Endothelial cell of umbilical vein (primary cell): ENCODE measurements around the gene CCT2. TPM values are rescaled to one million over a fixed set of nuclear protein-coding genes. Genes with fewer than 3 reads are reported as not detected.

Experiments used
- BruUV-seq: library from RNA; stranded (reverse); fragments of 400-500 nt; replicated peaks from 2 replicates; lab custom pipeline; 2021; lab: Mats Ljungman, UMichigan
- CTCF ChIA-PET: fragments of 300-600, 350-600 bp; sonication (Branson Sonifier 250); formaldehyde crosslinking; loops from one replicate; lab custom pipeline; 2021; ENCODE audit warnings: antibody characterized with exemption, inconsistent platforms; lab: Charles Lee
- POLR2A ChIA-PET: fragments of 300-600, 350-600 bp; sonication (Branson Sonifier 250); formaldehyde crosslinking; loops from one replicate; lab custom pipeline; 2021; ENCODE audit warnings: antibody characterized with exemption, inconsistent platforms; lab: Charles Lee
- DNase-seq: peaks from one replicate; pipeline ENCODE4 v3.0.0-alpha.2; 2011; ENCODE audit warnings: low read depth, low spot score
- FAIRE-seq: peaks from 2 replicates; lab custom pipeline; 2011; peaks lifted over from hg19 to GRCh38; lab: Jason Lieb, UNC
- H2AFZ ChIP-seq: 2 replicates; pipeline ENCODE4 v1.6.0; 2012; ENCODE audit warnings: low read depth, low read length, control low read depth, inconsistent platforms
- H3K27ac ChIP-seq: 2 replicates; pipeline ENCODE4 v1.5.1; 2011; ENCODE audit warnings: low read depth, mild to moderate bottlenecking, control low read depth, low read length, moderate library complexity; ENCODE audit not compliant: insufficient read depth
- H3K27me3 ChIP-seq, 2 experiments: 2 replicates each; pipeline versions ENCODE4 v1.6.0 to v1.6.1; 2011; ENCODE audit warnings: low read length in 2 of 2, mixed read lengths in 1 of 2; ENCODE audit not compliant: control insufficient read depth in 2 of 2, insufficient read depth in 2 of 2
- H3K36me3 ChIP-seq, 2 experiments: 2 replicates in 1 of 2; 3 replicates in 1 of 2; pipeline ENCODE4 v1.5.1; 2011; ENCODE audit warnings: low read length in 2 of 2, mild to moderate bottlenecking in 1 of 2, moderate library complexity in 1 of 2; ENCODE audit not compliant: control insufficient read depth in 2 of 2, insufficient read depth in 2 of 2; ENCODE audit errors: extremely low read depth in 1 of 2
- H3K4me1 ChIP-seq: 3 replicates; pipeline ENCODE4 v1.5.1; 2011; ENCODE audit warnings: mild to moderate bottlenecking, low read length; ENCODE audit not compliant: control insufficient read depth, insufficient read depth; ENCODE audit errors: extremely low read depth
- H3K4me2 ChIP-seq: 2 replicates; pipeline ENCODE4 v1.6.1; 2011; ENCODE audit warnings: low read length, control low read depth, mixed read lengths; ENCODE audit not compliant: insufficient read depth
- H3K4me3 ChIP-seq, 3 experiments: fragments of 200-600 bp in 1 of 3; sonication (generic), shearing (Covaris generic) in 1 of 3; replicated peaks in 1 of 3; 2 replicates each; pipeline ENCODE4 v1.5.1; 2011 to 2016; ENCODE audit warnings: control low read depth in 3 of 3, low read length in 3 of 3, mild to moderate bottlenecking in 2 of 3, inconsistent platforms in 1 of 3, low read depth in 1 of 3, moderate library complexity in 1 of 3; ENCODE audit not compliant: insufficient read depth in 1 of 3
- H3K79me2 ChIP-seq: 2 replicates; pipeline ENCODE4 v1.6.0; 2012; ENCODE audit warnings: low read length, inconsistent platforms; ENCODE audit not compliant: control insufficient read depth, insufficient read depth
- H3K9ac ChIP-seq: replicated peaks from 2 replicates; pipeline ENCODE3; 2011; ENCODE audit warnings: low read length, control low read depth; ENCODE audit not compliant: insufficient read depth; ENCODE audit errors: extremely low read depth
- H3K9me1 ChIP-seq: replicated peaks from 3 replicates; pipeline ENCODE4 v1.6.0; 2011; ENCODE audit warnings: mild to moderate bottlenecking, low read length; ENCODE audit not compliant: control insufficient read depth, insufficient read depth; ENCODE audit errors: extremely low read depth
- H3K9me3 ChIP-seq: replicated peaks from 2 replicates; pipeline ENCODE4 v1.5.1; 2012; ENCODE audit warnings: low read length, inconsistent platforms; ENCODE audit not compliant: control insufficient read depth, insufficient read depth
- H4K20me1 ChIP-seq: replicated peaks from 2 replicates; pipeline ENCODE3; 2011; ENCODE audit warnings: mild to moderate bottlenecking, low read length; ENCODE audit not compliant: control insufficient read depth, insufficient read depth; ENCODE audit errors: extremely low read depth
- CTCF ChIP-seq, 2 donors: IDR thresholded peaks; 1 replicate in 1 of 2; 2 replicates in 1 of 2; pipeline ENCODE4 v1.5.1; 2011; ENCODE audit warnings: low read length in 2 of 2, mild to moderate bottlenecking in 2 of 2, moderate library complexity in 2 of 2, control low read depth in 1 of 2, inconsistent platforms in 1 of 2, low read depth in 1 of 2; ENCODE audit not compliant: insufficient read depth in 1 of 2; ENCODE audit errors: extremely low read depth in 1 of 2
- EZH2 ChIP-seq: IDR thresholded peaks from 2 replicates; pipeline ENCODE4 v1.6.1; 2012; ENCODE audit warnings: borderline replicate concordance, low read depth, mild to moderate bottlenecking, moderate library complexity, low read length, inconsistent platforms; ENCODE audit not compliant: severe bottlenecking
- GATA2 ChIP-seq: IDR thresholded peaks from 2 replicates; pipeline ENCODE4 v1.7.0; 2011; ENCODE audit warnings: low read depth, mild to moderate bottlenecking, moderate library complexity, mixed read lengths, low read length; ENCODE audit not compliant: insufficient read length, insufficient read depth
- JUN ChIP-seq: IDR thresholded peaks from 2 replicates; pipeline ENCODE4 v1.6.1; 2011; ENCODE audit warnings: borderline replicate concordance, low read depth; ENCODE audit not compliant: insufficient read length, insufficient read depth
- POLR2A ChIP-seq: IDR thresholded peaks from 2 replicates; pipeline ENCODE4 v1.6.1; 2012; ENCODE audit warnings: low read depth, mild to moderate bottlenecking, control low read depth, low read length
- POLR2AphosphoS5 ChIP-seq: IDR thresholded peaks from 2 replicates; pipeline ENCODE4 v1.6.1; 2012; ENCODE audit warnings: low read depth, mild to moderate bottlenecking, control low read depth, low read length, moderate library complexity; ENCODE audit not compliant: insufficient read depth
- dilution Hi-C: fragments of 300-500 bp; cut with MboI; formaldehyde crosslinking; loops from one replicate; pipeline ENCODE4 v1.15.0; 2019; ENCODE audit warnings: low sequenced_read_pairs; ENCODE audit not compliant: extremely low pct_ligation_motif_present
- intact Hi-C: fragments of 100-400 bp; cut with micrococcal nuclease; formaldehyde crosslinking; loops from one replicate; pipeline ENCODE4 v1.10.0; 2022
- polyA plus RNA-seq, 4 experiments: library from polyadenylated mRNA; depleted of rRNA in 3 of 4; stranded (reverse) in 3 of 4; unstranded in 1 of 4; fragments of >200 nt; gene quantifications; 2 replicates each; pipeline versions ENCODE4 v1.2.1 to v1.2.3, GENCODE V29; 2011 to 2012; ENCODE audit warnings: missing spikeins in 1 of 4
- total RNA-seq: library from RNA; stranded (reverse); gene quantifications from 2 replicates; pipeline ENCODE4 v1.2.3, GENCODE V29; 2021

CCT2 gene
- total and polyA plus RNA-seq, 2 donors (not counting 3 experiments of a cell fraction or from before 2014, with no cell fraction given): 138 to 245 TPM

GRCh38 chr12:69598174-69598753 lies 13.0 kb downstream of the CCT2 start:
- CTCF ChIA-PET: interaction anchor here (0.6 to 1.4 kb wide), 2 partner anchors 41 to 180 kb away, joined by 3 to 5 read pairs; no protein-coding TSS in a partner anchor
- POLR2A ChIA-PET: no interaction called here

More at GRCh38 chr12:69598174-69598753, 13.0 kb downstream of the CCT2 start:
- dilution Hi-C loops: loop anchor here (25.0 kb wide), 1 partner anchor 211 kb away; no protein-coding TSS in a partner anchor
- Histone ChIP-seq H3K9ac (no peak overlapping the region), H3K36me3 (peaks cover 24 to 54% of the 10 kb centered on the region in 2 experiments), H3K27me3 (no peaks in the 10 kb centered on the region), H2AFZ (no peak overlapping the region), H3K4me2 (no peak overlapping the region), H3K9me3 (no peaks in the 10 kb centered on the region), H4K20me1 (no peaks in the 10 kb centered on the region), H3K27ac (no peak overlapping the region), H3K9me1 (no peaks in the 10 kb centered on the region), H3K79me2 (no peaks in the 10 kb centered on the region), H3K4me3 (no peak overlapping the region), H3K4me1 (no peaks in the 10 kb centered on the region)
- no peak for FAIRE-seq
- BruUV-seq: no TSS peak
- TF ChIP-seq POLR2AphosphoS5 (no peak), CTCF (IDR thresholded peaks at IDR 0.05; ENCODE audit: extremely low read depth in 1 of 2, insufficient read depth in 1 of 2, low read depth in 1 of 2, low read length in 2 of 2) (no peak), JUN (no peak), POLR2A (no peak), EZH2 (no peak), GATA2 (no peak)
- intact Hi-C loops: no loop called here
- DNase-seq: no peak
